Suppressor macrophage (primary cell): ENCODE data around the gene ASPG.

Experiments used
- DNase-seq, 4 experiments: peaks; one replicate each; pipeline ENCODE4 v3.0.0-alpha.2; 2020 to 2022
- total RNA-seq, 17 experiments: gene quantifications; one replicate each; lab custom pipeline; 2026; ENCODE audit warnings: mixed read lengths in 6 of 17, inconsistent platforms in 3 of 17; lab: John Stamatoyannopoulos, UW

Gene ASPG
- total RNA-seq, result 0 to 2.9 (median 0) reads per million in 17 experiments

DNA sequence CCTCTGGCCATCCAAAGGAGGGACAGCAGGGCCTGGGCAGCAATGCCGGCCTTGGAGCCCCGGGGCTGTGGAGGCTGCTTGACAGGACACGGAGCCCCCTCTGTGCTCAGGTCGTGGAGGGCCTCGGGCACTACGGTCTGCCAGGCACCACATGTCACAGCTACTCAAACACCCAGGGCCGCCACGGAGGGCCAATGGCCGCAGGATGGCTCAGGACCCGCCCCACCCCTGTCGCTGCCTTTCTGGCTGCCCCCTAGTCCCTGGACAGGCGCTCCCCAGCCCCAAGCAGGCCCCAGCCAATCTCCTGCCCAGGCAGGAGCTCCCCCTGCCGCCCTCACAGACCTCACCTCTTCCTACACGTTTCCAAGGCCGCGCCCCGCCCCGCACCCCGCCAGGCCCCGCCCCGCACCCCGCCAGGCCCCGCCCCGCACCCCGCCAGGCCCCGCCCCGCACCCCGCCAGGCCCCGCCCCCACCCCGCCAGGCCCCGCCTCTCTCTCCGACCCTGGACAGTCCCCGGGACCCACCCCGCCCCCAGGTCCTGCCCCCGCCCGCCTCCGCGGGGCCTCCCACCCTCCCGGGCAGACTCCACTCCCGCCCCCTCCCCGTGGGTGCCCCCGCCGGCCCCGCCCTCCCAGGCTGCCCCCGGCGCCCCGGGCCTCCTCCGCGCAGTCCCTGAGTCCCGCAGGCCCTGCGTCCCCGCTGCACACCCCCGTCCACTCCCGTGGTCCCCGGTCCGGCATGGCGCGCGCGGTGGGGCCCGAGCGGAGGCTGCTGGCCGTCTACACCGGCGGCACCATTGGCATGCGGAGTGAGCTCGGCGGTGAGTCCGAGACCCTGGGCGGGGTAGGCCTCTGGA, at the start of gene ASPG:
TSS of gene ASPG (plus strand) at position 669 of the 857 bp plus-strand sequence. CDS start at position 740, 71 bp downstream.
- peak in 1 of 4 experiments; percentile 13 for DNase-seq

DNA sequence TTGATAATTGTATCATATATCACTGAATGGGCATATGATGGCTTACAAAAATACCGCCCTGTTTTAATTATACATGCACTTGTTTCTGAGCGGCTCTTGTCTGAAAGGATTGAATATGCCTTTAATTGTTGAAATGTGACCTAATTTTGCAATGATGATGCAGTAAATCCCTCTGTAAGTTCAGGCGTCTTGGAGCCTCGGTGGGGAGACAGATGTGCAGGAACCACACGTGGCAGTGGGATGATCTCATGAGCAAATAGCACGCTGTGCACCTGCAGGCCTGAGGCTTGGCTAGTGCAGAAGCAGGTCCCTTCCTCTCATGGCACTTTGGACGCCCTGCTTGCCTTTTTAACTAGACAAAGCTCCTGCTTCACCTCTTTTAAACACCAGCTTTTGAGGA, 49.3 kb upstream of the ASPG start:
- no peak for DNase-seq

DNA sequence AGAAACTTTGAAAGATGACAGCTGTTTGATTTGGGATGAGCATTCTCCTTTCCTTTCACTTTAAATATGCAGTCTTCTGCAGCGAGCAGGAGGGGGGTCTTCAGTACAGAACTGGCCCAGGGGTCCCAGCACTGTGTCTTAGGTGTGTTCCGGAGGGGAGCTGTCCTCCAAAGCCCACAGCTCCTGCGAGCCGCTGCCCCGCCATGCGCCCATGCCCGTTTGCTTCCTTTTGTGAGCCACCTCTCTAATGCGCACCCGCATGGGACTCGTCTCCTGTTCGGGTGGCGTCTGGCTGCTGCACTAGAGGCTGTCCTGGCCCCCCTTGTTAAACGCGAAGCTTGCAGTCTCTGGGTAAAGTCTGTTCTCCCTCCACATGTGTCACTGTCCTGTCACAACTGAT, 48.4 kb upstream of the ASPG start:
- DNase-seq, result no peak

DNA sequence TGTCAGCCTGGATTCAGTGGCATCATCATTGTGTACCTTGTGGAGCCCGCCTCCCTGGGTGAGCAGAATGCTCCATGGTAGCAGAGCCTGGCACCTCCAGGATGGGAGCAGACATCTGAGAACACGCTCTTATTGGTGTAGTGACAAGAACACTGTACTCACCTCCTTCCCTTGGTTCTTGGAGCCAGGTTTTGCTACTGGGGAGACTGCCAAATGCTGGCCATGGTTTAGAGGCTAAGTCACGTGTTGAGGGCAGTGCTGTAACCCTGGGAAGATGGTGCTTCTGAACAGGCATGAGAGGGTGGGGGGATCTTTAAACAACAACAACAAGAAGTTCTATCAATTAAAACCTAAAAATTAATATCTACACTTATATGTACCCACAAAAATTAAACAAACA, 47.6 kb upstream of the ASPG start:
- no peak for DNase-seq

DNA sequence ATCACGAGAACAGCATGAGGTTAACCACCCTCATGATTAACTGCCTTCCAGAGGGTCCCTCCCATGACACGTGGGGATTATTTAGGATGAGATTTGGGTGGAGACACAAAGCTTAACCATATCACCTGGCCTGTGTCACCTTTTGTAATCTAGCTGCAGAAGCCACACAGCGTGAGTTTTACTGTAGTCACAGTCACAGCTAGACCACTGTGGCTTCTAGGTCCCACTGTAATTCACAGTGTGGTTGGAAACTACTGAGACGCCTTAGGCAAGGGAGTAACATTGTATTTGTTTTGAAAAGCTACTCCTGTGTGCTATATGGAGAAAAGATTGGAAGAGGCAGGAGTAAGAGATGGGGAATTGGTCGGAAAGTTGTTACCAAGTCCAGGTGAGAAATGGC, 46.3 kb upstream of the ASPG start:
- DNase-seq, result no peak

DNA sequence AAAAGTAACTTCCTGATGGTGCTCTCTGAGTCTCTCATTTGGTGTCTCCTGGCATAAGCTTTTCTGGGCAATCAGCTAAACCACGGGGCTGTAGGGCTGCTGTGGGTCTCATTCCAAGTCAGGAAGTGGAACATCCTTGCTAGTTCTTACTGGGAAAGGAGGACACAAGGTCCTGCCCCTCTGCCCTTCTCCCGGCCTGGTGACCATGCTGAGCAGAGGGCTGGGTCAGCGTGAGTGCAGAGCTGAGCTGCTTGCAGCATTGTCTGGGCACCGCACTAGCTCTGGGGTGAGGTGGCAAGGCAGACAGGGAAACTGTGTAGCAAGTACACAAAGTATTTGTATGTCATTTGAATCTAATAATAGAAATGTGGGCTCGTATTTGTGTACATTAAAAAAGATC, 45.0 kb upstream of the ASPG start:
- no peak for DNase-seq

DNA sequence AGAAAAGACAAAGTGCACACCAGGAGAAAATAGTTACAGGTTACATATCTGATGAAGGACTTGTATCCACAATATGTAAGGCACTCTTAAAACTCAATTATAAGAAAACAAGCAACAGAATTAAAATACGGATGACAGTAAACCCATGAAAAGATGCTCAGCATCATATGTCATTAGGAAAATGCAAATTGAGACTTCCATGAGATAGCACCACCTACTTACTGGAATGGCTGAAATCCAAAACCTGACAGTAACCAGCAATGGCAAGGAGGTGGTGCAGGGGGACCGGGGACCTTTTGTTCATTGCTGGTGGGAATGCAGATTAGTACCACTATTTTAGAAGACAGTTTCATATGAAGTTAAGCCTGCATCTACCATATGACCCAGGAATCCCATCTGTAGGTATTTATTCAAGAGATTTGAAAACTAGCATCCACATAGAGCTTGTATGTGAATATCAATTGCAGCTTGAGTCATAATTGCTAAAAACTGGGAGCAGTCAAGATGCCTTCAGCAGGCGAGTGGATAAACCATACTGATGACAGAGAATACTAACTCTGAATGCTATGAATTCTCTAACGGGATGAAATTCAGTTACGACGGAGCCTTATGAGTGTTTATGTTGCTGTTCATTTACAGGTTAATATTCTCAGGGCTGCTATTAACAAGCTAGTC, 43.9 kb upstream of the ASPG start:
- no peak for DNase-seq

DNA sequence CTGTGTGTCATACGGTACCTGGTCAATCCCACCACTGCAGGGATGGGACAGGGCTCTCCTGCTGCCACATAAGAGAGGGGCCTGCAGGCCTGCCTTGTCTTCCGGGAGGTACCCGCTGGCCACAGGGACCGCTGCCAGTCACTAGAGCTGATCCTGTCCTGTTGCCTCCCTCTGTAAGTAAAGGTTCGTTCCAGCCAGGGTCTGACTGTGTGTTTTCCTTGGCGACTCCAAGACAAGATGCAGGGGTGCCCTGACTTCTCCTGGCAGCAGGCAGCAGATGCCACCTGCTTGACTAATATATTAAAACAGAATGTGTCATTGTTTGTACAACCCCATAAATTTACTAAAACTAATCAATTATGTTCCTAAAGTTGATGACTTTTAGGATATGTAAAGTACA, 41.5 kb upstream of the ASPG start:
- DNase-seq, result no peak

DNA sequence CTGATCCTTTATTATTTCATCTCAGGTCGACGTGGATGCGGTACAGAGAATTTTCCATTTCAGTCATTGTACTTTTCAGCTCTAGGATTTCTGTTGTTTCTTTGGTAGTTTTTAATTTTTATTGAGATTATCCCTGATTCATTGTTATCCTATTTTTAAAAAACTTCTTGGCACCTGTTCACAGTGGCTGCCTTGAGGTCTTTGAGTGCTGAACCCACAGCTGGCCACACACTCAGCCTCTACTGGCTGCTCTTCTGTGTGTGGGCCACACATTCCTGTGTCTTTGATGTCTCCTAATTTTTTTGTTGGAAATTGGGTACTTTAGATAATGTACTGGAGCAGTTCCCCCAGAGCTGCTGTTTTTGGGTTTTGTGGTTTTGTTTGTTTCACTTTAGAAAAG, 37.7 kb upstream of the ASPG start:
- no peak for DNase-seq

DNA sequence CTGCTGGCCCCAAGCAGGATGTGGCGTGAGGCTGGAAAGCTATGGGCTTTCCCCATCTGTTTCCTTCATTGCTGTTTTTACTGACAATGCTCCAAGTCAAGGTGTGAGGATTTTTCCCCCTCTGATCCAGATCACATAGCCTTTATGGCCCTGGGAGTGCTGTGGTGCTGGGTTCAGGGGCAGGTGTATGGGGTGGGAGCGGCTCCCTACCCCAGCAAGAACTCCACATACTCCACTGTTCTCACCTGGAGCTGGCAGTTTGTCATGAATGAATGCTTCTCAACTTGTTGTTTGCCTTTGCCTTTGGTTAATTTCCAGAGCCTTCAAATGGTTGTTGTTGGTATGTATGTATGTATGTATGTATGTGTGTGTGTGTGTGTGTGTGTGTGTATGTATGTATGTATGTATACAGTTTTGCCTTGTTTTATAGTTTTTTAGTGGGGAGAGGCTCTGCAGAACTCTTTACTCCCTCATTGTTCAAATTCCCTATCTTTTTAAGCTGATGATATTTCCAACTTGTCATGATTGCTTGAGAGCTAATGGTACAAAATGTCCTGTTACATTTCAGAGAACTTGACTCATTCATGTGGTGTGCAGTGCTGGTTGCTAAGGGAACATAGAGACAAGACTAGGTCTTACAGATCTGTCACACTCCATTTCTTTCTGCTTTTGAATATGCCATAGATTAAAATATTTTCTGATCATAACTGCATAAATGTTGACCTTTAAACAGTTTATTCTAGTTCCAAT, 36.6 kb upstream of the ASPG start:
- DNase-seq, result no peak

DNA sequence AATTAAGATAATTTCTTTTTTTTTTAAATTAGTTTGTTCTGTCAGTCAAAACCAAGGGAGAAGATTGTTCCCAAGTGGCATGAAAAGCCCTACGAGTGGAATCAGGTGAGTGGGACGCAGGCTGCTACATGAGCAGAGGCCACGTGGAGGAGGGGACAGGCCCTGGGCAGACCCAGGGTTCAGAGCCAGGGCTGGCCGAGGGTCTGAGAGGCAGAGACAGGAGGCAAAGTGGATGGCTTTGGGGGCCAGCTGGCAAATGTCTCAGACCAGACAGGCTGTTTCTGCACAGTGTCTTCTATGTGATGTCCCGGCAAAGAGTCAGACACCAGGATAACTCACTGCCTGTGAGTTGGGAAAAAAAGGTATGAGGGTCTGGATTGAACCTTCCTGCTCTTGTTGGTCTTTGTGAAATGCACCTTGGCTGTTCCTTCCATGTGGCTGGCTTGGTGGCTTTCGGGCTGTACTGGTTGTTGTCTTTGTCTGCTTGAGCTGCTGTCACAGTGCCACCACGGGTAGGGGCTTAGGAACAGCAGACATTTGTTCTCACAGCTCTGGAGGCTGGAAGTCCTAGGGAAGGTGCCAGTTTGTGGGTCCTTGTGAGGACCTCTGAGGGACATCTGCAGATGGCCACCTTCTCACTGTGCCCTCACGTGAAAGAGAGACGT, 35.8 kb upstream of the ASPG start:
- DNase-seq, result no peak

DNA sequence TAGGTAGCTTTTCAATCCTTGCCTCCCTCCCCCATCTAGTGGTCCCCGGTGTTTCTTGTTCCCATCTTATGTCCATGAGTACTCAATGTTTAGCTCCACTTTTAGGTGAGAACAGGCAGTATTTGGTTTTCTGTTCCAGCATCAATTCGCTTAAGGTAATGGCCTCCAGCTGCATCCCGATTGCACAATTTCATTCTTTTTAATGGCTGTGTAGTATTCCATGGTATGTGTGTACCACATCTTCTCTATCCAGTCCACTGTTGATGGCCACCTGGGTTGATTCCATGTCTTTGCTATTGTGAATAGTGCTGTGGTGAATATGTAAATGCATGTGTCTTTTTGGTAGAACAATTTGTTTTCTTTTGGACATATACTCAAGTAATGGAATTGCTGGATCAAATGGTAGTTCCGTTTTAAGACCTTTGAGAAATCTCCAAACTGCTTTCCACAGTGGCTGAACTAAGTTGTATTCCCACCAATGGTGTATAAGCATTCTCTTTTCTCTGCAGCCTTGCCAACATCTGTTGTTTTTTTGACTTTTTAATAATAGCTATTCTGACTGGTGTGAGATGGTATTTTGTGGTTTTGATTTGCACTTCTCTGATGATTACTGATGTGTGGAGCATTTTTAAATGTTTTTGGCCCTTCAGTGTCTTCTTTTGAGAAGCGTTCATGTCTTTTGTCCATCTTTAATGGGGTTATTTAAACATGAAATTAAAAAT, 34.2 kb upstream of the ASPG start:
- DNase-seq, result no peak

DNA sequence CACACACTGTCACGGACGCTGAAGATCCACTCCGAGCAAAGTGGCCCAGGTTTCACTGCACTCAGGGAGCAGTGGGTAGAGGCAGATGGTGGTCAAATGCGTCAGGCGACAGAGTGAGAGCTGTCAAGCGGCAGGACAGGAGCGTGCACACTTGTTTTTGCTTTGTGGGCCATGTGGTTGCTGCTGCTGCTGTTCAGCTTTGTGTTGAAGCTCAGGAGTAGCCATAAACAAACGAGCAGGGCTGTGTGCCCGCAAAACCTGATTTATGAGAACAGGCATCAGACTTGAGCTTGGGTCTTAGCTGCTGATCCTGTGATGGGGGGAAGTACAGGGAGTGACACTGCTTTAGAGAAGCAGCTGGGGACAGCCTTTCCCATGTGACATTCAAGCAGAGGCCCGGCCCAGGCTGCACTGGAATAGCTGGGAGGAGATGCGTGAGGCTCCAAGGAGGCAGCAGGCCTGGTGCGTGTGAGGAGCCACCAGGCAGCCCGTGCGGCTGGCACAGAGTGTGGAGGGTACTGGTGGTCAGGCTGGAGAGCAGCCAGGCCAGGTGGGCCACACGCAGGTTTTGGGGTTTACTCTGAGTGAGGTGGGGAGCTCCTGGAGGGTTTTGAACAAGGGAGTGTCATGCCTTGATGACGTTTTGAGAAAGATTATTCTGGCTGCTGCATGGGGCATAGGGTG, 31.1 kb upstream of the ASPG start:
- DNase-seq, result no peak

DNA sequence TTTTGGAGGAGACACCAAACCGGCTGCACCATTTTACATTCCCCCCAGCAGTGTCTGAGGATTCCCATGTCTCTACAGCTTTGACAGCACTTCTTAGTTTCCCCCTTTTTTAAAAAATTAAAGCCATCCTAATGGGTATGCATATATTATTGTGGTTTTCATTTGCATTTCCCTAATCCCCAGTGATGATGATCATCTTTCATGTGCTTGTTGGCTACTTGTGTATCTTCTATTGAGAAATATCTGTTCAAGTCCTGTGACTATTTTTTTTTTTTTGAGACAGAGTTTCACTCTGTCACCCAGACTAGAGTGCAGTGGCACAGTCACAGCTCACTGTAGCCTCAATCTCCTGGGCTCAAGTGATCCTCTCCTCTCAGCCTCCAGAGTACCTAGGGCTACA, 23.2 kb upstream of the ASPG start:
- peak in 2 of 4 experiments; percentile 26 to 39 for DNase-seq

DNA sequence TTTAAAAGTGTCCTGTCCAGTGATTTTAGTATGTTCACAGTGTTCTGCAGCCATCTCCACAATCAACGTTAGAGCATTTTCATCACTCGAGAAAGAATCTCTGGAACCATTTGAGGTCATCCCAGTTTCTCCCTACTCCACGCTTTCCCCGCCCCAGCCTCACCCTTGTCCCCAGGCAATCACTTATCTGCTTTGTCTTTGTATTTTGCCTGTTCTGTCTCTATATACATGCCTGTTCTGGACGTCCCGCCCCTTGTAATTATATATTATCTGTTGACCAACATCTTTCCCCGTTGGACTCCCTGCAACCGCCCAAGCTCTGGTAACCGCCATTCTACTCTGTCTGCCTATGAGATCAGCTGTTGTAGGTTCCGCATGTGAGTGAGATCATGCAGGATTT, 21.5 kb upstream of the ASPG start:
- no peak for DNase-seq

DNA sequence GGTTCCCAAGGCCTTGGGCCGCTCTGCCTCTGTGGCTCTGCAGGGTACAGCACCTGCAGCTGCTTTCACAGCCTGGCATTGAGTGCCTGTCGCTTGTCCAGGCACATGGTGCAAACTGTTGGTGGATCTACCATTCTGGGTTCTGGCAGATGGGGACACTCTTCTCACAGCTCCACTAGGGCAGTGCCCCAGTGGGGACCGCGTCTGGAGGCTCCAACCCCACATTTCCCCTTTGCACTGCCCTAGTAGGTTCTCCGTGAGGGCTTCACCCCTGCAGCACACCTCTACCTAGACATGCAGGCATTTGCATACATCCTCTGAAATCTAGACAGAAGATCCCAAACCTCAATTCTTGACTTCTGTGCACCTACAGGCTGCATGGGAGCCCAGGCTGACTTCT, 19.2 kb upstream of the ASPG start:
- no peak for DNase-seq

DNA sequence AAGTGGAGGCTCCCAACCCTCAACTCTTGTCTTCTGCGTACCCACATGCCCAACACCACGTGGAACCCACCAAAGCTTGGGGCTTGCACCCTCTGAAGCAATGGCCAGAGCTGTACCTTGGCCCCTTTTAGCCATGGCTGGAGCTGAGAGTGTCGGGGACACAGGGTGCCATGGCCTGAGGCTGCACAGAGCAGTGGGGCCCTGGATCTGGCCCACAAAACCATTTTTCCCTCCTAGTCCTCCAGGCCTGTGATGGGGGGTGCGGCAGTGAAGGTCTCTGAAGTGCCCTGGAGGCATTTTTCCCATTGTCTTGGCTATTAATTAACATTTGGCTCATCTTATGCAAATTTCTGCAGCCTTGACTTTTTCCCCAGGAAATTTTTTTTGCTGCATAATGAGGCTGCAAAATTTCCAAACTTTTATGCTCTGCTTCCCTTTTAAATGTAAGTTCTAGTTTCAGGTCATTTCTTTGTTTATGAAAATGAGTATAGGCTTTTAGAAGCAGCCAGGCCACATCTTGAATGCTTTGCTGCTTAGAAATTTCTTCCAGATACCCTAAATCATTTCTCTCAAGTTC, 18.7 kb upstream of the ASPG start:
- peak in 1 of 4 experiments; percentile 4 for DNase-seq

DNA sequence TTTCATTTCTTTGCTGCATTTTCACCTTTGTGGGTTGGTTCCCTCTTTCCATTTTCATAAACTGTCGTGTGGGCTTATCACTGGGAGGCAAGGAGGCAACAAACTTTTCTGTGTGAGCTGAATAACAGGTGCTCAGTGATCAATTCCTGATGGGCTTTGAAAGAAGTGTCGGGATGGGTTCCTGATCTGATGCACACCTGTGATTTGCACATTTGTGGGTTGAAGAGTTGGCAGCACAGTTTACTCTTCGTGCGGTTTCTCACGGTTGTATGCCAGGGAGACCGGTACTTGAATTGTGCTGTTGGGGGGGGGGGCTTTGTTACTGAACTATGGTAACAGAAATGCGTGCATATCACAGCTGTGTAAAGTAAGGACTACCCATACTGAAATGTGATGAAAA, 16.0 kb upstream of the ASPG start:
- no peak for DNase-seq

DNA sequence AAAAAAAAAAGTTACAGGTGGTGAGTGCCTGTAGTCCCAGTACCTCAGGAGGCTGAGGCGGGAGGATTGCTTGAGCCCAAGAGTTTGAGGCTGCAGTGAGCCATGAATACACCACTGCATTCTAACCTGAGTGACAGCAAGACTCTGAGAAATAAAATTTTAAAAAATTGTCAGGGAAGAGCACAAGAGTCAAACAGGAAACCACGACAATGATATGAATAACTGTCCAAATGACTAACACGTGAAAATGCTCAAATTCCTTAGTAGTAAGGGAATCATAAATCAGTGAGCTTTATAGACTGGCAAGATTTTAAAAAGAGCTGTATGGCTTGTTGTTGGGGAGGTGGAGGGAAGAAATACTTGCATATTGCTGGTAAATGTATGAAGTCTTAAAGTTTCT, 12.9 kb upstream of the ASPG start:
- DNase-seq, result no peak

DNA sequence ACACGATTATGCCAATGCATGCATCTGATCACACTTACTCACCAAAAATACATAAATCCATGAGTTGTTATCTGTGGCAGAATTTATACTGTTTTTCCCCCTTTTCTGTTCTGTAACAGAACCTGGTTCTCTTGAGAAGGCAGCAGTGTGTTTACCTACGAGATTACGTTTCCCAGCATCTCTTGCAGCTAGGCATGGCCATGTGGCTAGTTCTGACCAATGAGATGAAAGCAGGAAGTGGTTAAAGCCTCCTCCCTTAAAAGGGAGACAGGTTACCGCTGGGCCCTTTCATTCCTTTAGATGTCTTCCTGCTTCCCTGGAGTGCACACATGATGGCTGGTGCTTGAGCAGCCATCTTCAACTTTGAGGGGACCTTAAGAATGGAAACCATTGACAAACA, 11.7 kb upstream of the ASPG start:
- DNase-seq, result no peak

DNA sequence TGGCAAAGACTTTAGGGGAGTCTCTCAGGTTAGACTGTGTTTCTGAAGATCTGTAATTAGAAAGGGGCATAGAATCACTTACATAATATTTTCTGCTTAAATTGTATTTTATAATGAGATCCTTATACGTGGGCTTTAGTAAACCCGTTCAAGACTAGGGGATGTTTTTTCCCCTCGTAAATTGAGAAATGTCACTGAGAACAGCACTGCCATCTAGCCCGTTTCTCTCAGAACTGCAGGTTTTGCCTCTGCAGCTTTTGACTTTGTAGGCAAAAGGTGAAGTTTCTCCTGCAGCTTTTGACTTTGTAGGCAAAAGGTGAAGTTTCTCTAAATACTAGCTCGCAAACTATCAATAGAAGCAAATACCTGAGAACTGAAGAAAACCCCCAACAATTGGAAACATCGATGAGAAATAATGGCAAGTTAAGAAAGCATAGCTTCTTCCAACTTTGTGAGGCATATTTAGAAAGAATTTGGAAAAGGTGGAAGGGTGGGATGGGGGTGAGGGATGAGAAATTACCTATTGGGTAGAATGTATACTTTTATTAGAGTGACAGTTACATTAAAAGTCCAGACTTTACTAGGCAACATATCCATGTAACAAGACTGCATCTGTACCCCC, 9.9 kb upstream of the ASPG start:
- no peak for DNase-seq
